HTERT RPE-1 (cell line): Measurements from ENCODE around the gene CDH3.

Experiments
- in situ Hi-C: fragments of 300-500 bp; cut with MboI; formaldehyde crosslinking; loops from 4 replicates; pipeline ENCODE4 v1.14.3; 2020; ENCODE audit warnings: low sequenced_read_pairs

Gene CDH3

GRCh38 chr16:68734782-68735181, 89.7 kb downstream of the CDH3 start:
- in situ Hi-C loops, result no loop called here

GRCh38 chr16:68736561-68736960, 91.5 kb downstream of the CDH3 start:
- in situ Hi-C loops, result no loop called here

- in situ Hi-C loops, result no loop called here
Measured at GRCh38 chr16:68737046-68737729, 92.1 kb downstream of the CDH3 start, which contains the start of gene CDH1. Gene CDH1, plus strand, starts transcription at chr16:68737292. Its CDS starts 124 bp downstream, at chr16:68737416.

- in situ Hi-C loops, result no loop called here
Measured at GRCh38 chr16:68737730-68738629, 92.9 kb downstream of the CDH3 start.

- in situ Hi-C loops, result no loop called here
Measured at GRCh38 chr16:68739964-68740627, 95.0 kb downstream of the CDH3 start.

GRCh38 chr16:68740628-68741346, 95.7 kb downstream of the CDH3 start:
- in situ Hi-C loops, result no loop called here

- in situ Hi-C loops, result no loop called here
Measured at GRCh38 chr16:68743664-68744063, 98.6 kb downstream of the CDH3 start.

- in situ Hi-C loops, result no loop called here
Measured at GRCh38 chr16:68744744-68745280, 99.7 kb downstream of the CDH3 start.

- in situ Hi-C loops, result no loop called here
Measured at GRCh38 chr16:68746951-68747350, 101.8 kb downstream of the CDH3 start.

- in situ Hi-C loops, result no loop called here
Measured at GRCh38 chr16:68749432-68749831, 104.3 kb downstream of the CDH3 start.
